OCI-LY3 (cell line): ENCODE results near the gene PRMT1.

Experiments
- CTCF ChIP-seq: fragments of 200-600, 300-600 bp; sonication (generic); IDR thresholded peaks from 2 replicates; pipeline ENCODE4 v1.5.1; 2014; ENCODE audit warnings: antibody characterized with exemption, low read length, low read depth
- EZH2phosphoT487 ChIP-seq: fragments of 200-600 bp; shearing (Covaris generic); IDR thresholded peaks from 2 replicates; pipeline ENCODE4 v1.6.1; 2018; ENCODE audit warnings: antibody characterized with exemption, mixed run types, low read depth

- TF ChIP-seq CTCF (no peak), EZH2phosphoT487 (no peak)
Observed at GRCh38 chr19:49678985-49679770, 2.1 kb downstream of the PRMT1 start.
